Epithelial cell of proximal tubule (primary cell): Measurements from ENCODE around the gene DR1. TPM values are rescaled to one million over a fixed set of nuclear protein-coding genes. Genes with fewer than 3 reads are reported as not detected.
"Not testable (repeated sequence)": the region's sequence is repeated elsewhere in the genome, so short reads cannot be mapped to it uniquely, and the experiment has no call there.

Experiments used
- DNase-seq: peaks from one replicate; pipeline ENCODE4 v3.0.0-alpha.2; 2011; ENCODE audit warnings: low read depth
- H3K4me3 ChIP-seq: 2 replicates; pipeline ENCODE4 v1.5.1; 2011; ENCODE audit warnings: low read depth, mild to moderate bottlenecking, low read length
- CTCF ChIP-seq: conservative IDR thresholded peaks from 2 replicates; pipeline ENCODE4 v1.5.1; 2012; ENCODE audit warnings: low read depth, mild to moderate bottlenecking, low read length
- total RNA-seq: library from RNA; depleted of rRNA; stranded (reverse); fragments of >200 nt; gene quantifications from 2 replicates; pipeline ENCODE4 v1.2.3, GENCODE V29; 2015

Gene DR1
- total RNA-seq, 1 donor from 2014 or later = 34.9 TPM

DNA sequence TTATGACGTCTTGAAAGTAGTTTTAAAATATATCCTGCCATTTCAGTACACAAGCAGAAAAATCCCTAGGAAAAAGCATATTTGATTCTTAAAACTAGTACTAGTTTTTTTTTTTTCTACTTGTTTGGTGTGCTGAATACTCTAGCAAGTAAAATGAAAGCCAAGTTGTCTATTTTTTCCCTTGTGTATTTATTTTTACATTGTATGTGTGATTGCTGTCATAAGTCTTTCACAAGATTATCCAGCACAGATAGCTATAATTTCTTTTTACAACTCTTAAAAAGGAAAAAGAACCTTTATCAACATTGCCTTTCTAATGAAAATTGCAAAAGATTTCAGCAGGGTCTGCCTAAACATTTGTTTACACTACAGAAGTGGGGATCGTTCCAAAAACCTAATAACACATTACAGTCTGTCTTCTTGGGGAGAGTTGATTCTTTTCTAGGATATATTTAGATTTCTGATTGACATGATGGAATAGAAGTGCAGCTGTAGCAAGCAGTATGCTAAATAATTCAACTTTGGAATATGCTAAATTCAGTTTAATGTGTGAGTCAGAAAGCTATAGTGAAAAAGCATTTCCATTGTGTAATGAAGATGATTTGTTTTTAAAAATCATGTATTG is 2.5 kb downstream of the DR1 start:
- no peak for DNase-seq
- TF ChIP-seq CTCF = no peak
- peak overlapping the region; percentile 79 for H3K4me3 ChIP-seq

GRCh38 chr1:93349231-93350135 is 3.8 kb downstream of the DR1 start:
- peak overlapping the region; percentile 79 for H3K4me3 ChIP-seq
- TF ChIP-seq CTCF = no peak
- no peak for DNase-seq

- DNase-seq = no peak
- peak overlapping the region; percentile 79 for H3K4me3 ChIP-seq
- no peak for TF ChIP-seq CTCF
Observed at GRCh38 chr1:93350322-93350721, 4.6 kb downstream of the DR1 start.

- DNase-seq = no peak
- no peak overlapping the region for H3K4me3 ChIP-seq
- TF ChIP-seq CTCF = no peak
Observed at GRCh38 chr1:93350875-93351274, 5.2 kb downstream of the DR1 start.

DNA sequence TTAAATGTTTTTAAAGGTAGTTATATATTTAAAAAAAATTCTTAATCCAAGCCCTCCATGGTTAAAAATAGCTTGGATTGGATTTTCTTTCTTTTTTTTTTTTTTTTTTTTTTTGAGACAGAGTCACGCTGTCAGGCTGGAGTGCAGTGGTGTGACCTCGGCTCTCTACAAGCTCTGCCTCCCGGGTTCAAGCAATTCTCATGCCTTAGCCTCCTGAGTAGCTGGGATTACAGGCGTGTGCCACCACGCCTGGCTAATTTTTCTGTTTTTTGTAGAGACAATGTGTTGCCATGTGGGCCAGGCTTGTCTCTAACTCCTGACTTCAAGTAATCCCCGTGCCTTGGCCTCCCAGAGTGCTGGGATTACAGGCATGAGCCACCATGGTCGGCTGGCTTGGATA is 5.6 kb downstream of the DR1 start:
- not testable (repeated sequence) for DNase-seq, H3K4me3 ChIP-seq

- H3K4me3 ChIP-seq = no peak overlapping the region
- TF ChIP-seq CTCF = no peak
- no peak for DNase-seq
Observed at GRCh38 chr1:93352376-93352775, 6.7 kb downstream of the DR1 start.

DNA sequence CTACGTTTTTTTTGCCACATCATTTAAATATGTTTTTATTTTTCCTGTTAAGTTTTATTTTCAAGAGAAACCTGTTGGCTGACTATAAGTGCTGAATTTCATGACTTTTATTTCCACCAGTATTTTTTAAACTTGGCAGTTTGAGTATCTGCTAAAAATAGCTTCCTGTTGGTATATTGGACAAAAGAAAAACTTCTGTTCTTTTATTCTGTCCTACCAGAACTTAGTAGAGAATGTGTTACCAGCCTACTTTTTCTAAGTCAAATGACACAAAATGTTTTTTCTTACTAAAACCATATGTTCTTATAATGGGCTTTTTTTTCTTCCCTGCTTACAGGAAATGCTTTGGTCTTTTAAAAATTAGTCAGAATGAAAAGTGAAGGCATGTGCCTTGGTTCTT is 7.6 kb downstream of the DR1 start:
- TF ChIP-seq CTCF = no peak
- H3K4me3 ChIP-seq = no peak overlapping the region
- no peak for DNase-seq
